ENCODE data around the gene PACS1.
"Not testable (repeated sequence)": the region's sequence is repeated elsewhere in the genome, so short reads cannot be mapped to it uniquely, and the experiment has no call there.

Gene PACS1

GRCh38 chr11:66262696-66263095, 192.6 kb downstream of the PACS1 start:
- DNase-seq, result no peak

- no peak for DNase-seq
These were observed 193.2 kb downstream of the PACS1 start for GRCh38 chr11:66263231-66263630.

- DNase-seq, result no peak
These were observed 193.7 kb downstream of the PACS1 start for GRCh38 chr11:66263785-66264184.

GRCh38 chr11:66264383-66264782, 194.3 kb downstream of the PACS1 start:
- DNase-seq, result no peak

GRCh38 chr11:66264914-66265313, 194.8 kb downstream of the PACS1 start:
- peak; percentile 55 for DNase-seq

GRCh38 chr11:66265531-66266377, 195.7 kb downstream of the PACS1 start:
- DNase-seq, result no peak

- DNase-seq, result no peak
These were observed 196.4 kb downstream of the PACS1 start for GRCh38 chr11:66266378-66267038.

GRCh38 chr11:66267039-66267378, 196.9 kb downstream of the PACS1 start:
- DNase-seq, result no peak

GRCh38 chr11:66267379-66268243, 197.5 kb downstream of the PACS1 start:
- DNase-seq, result peak; percentile 92

- peak; percentile 100 for DNase-seq
These were observed 198.3 kb downstream of the PACS1 start, which contains the start of gene RAB1B for GRCh38 chr11:66268244-66268951. Gene RAB1B, plus strand, starts transcription at chr11:66268639. Its CDS starts 41 bp downstream, at chr11:66268680.

GRCh38 chr11:66268952-66269905, 199.2 kb downstream of the PACS1 start:
- DNase-seq, result peak; percentile 33

- DNase-seq, result no peak
These were observed 201.7 kb downstream of the PACS1 start for GRCh38 chr11:66271816-66272215.

GRCh38 chr11:66272596-66272995, 202.5 kb downstream of the PACS1 start:
- DNase-seq, result no peak

- DNase-seq, result no peak
These were observed 204.1 kb downstream of the PACS1 start for GRCh38 chr11:66274219-66274618.

- no peak for DNase-seq
These were observed 205.3 kb downstream of the PACS1 start for GRCh38 chr11:66275396-66275795.

- no peak for DNase-seq
These were observed 206.0 kb downstream of the PACS1 start for GRCh38 chr11:66275984-66276612.

GRCh38 chr11:66276619-66277018, 206.5 kb downstream of the PACS1 start:
- DNase-seq, result not testable (repeated sequence)

- DNase-seq, result not testable (repeated sequence)
These were observed 207.0 kb downstream of the PACS1 start for GRCh38 chr11:66277064-66277463.

- DNase-seq, result peak; percentile 51
These were observed 207.6 kb downstream of the PACS1 start, which contains the start of gene CNIH2 for GRCh38 chr11:66277471-66278362. Gene CNIH2, plus strand, starts transcription at chr11:66278175. Its CDS starts 282 bp downstream, at chr11:66278457.
